Fibroblast of mammary gland (primary cell): Measurements from ENCODE around the gene CARS1.

Experiments
- DNase-seq: peaks from one replicate; pipeline ENCODE4 v3.0.0-alpha.2; 2010; ENCODE audit warnings: low read depth
- H3K4me3 ChIP-seq: 2 replicates; pipeline ENCODE4 v1.5.1; 2011; ENCODE audit warnings: low read depth, mild to moderate bottlenecking, low read length, moderate library complexity; ENCODE audit not compliant: control insufficient read depth
- CTCF ChIP-seq: conservative IDR thresholded peaks from 2 replicates; pipeline ENCODE4 v1.5.1; 2011; ENCODE audit warnings: low read depth, low read length, inconsistent platforms; ENCODE audit not compliant: control insufficient read depth, insufficient read depth

The CARS1 gene

GRCh38 chr11:3050386-3051195, 6.6 kb downstream of the CARS1 start:
- no peak for DNase-seq
- no peak for TF ChIP-seq CTCF
- H3K4me3 ChIP-seq = no peak overlapping the region

- TF ChIP-seq CTCF = peak; percentile 36
- peak; percentile 96 for DNase-seq
- H3K4me3 ChIP-seq = peak overlapping the region; percentile 17
Measured at GRCh38 chr11:3049430-3050243, 7.6 kb downstream of the CARS1 start.

GRCh38 chr11:3047637-3048036, 9.6 kb downstream of the CARS1 start:
- no peak overlapping the region for H3K4me3 ChIP-seq
- TF ChIP-seq CTCF = no peak
- DNase-seq = no peak

- no peak overlapping the region for H3K4me3 ChIP-seq
- no peak for TF ChIP-seq CTCF
- no peak for DNase-seq
Measured at GRCh38 chr11:3046641-3047040, 10.6 kb downstream of the CARS1 start.

- peak; percentile 32 for TF ChIP-seq CTCF
- H3K4me3 ChIP-seq = no peak overlapping the region
- no peak for DNase-seq
Measured at GRCh38 chr11:3046190-3046589, 11.0 kb downstream of the CARS1 start.

GRCh38 chr11:3044915-3045314, 12.3 kb downstream of the CARS1 start:
- DNase-seq = no peak
- no peak for TF ChIP-seq CTCF
- no peak overlapping the region for H3K4me3 ChIP-seq
